ENCODE data around the gene REELD1.

REELD1 gene

GRCh38 chr4:146211440-146211839 lies 2.9 kb upstream of the REELD1 start:
- Histone ChIP-seq H3K27me3 (ENCODE audit: insufficient read depth, low read length) (no peaks in the 10 kb centered on the region), H3K27ac (ENCODE audit: low read depth, low read length, poor library complexity, severe bottlenecking) (no peak overlapping the region), H3K9ac (ENCODE audit: low read length) (no peak overlapping the region), H3K4me1 (ENCODE audit: insufficient read depth, low read length, severe bottlenecking) (no peaks in the 10 kb centered on the region), H3K4me3 (ENCODE audit: low read depth, low read length, poor library complexity, severe bottlenecking) (no peak overlapping the region), H3K4me2 (ENCODE audit: low read length) (no peak overlapping the region), H3K36me3 (ENCODE audit: insufficient read depth, low read length) (no peaks in the 10 kb centered on the region), H3K9me3 (ENCODE audit: low read length) (no peaks in the 10 kb centered on the region), H2AFZ (ENCODE audit: low read length) (no peak overlapping the region), H3F3A (ENCODE audit: insufficient read depth, low read length) (no peaks in the 10 kb centered on the region), H3K79me2 (ENCODE audit: insufficient read depth, low read length) (no peaks in the 10 kb centered on the region), H3K9me2 (ENCODE audit: low read depth, low read length) (no peaks in the 10 kb centered on the region), H4K20me1 (ENCODE audit: insufficient read depth, low read length) (no peaks in the 10 kb centered on the region)
- no peak for TF ChIP-seq EZH2 (IDR thresholded peaks at IDR 0.05; ENCODE audit: borderline replicate concordance, low read length)
- TF ChIP-seq CTCF (IDR thresholded peaks at IDR 0.05; ENCODE audit: low read length) = no peak

GRCh38 chr4:146212781-146213180 lies 1.6 kb upstream of the REELD1 start:
- Histone ChIP-seq H4K20me1 (ENCODE audit: insufficient read depth, low read length) (no peaks in the 10 kb centered on the region), H2AFZ (ENCODE audit: low read length) (no peak overlapping the region), H3K4me3 (ENCODE audit: low read depth, low read length, poor library complexity, severe bottlenecking) (no peak overlapping the region), H3K27me3 (ENCODE audit: insufficient read depth, low read length) (no peaks in the 10 kb centered on the region), H3K4me1 (ENCODE audit: insufficient read depth, low read length, severe bottlenecking) (no peaks in the 10 kb centered on the region), H3K9ac (ENCODE audit: low read length) (no peak overlapping the region), H3K36me3 (ENCODE audit: insufficient read depth, low read length) (no peaks in the 10 kb centered on the region), H3F3A (ENCODE audit: insufficient read depth, low read length) (no peaks in the 10 kb centered on the region), H3K27ac (ENCODE audit: low read depth, low read length, poor library complexity, severe bottlenecking) (no peak overlapping the region), H3K4me2 (ENCODE audit: low read length) (no peak overlapping the region), H3K9me2 (ENCODE audit: low read depth, low read length) (no peaks in the 10 kb centered on the region), H3K9me3 (ENCODE audit: low read length) (no peaks in the 10 kb centered on the region), H3K79me2 (ENCODE audit: insufficient read depth, low read length) (no peaks in the 10 kb centered on the region)
- no peak for TF ChIP-seq EZH2 (IDR thresholded peaks at IDR 0.05; ENCODE audit: borderline replicate concordance, low read length)

- TF ChIP-seq CTCF (IDR thresholded peaks at IDR 0.05; ENCODE audit: low read length) = no peak
- TF ChIP-seq EZH2 (IDR thresholded peaks at IDR 0.05; ENCODE audit: borderline replicate concordance, low read length) = no peak
- no peaks in the 10 kb centered on the region for H3K9me2 ChIP-seq (ENCODE audit: low read depth, low read length)
- no peaks in the 10 kb centered on the region for H3K79me2 ChIP-seq (ENCODE audit: insufficient read depth, low read length)
- H3K27me3 ChIP-seq (ENCODE audit: insufficient read depth, low read length) = no peaks in the 10 kb centered on the region
- no peaks in the 10 kb centered on the region for H3K4me1 ChIP-seq (ENCODE audit: insufficient read depth, low read length, severe bottlenecking)
- H4K20me1 ChIP-seq (ENCODE audit: insufficient read depth, low read length) = no peaks in the 10 kb centered on the region
- H3K9ac ChIP-seq (ENCODE audit: low read length) = no peak overlapping the region
- H2AFZ ChIP-seq (ENCODE audit: low read length) = no peak overlapping the region
- H3K4me3 ChIP-seq (ENCODE audit: low read depth, low read length, poor library complexity, severe bottlenecking) = no peak overlapping the region
- no peaks in the 10 kb centered on the region for H3F3A ChIP-seq (ENCODE audit: insufficient read depth, low read length)
- H3K36me3 ChIP-seq (ENCODE audit: insufficient read depth, low read length) = no peaks in the 10 kb centered on the region
- no peak overlapping the region for H3K4me2 ChIP-seq (ENCODE audit: low read length)
- no peak overlapping the region for H3K27ac ChIP-seq (ENCODE audit: low read depth, low read length, poor library complexity, severe bottlenecking)
- H3K9me3 ChIP-seq (ENCODE audit: low read length) = no peaks in the 10 kb centered on the region
Measured at GRCh38 chr4:146222313-146222712, 8.0 kb downstream of the REELD1 start.

GRCh38 chr4:146224326-146224966 lies 10.1 kb downstream of the REELD1 start:
- Histone ChIP-seq H3K4me1 (ENCODE audit: insufficient read depth, low read length, severe bottlenecking) (no peaks in the 10 kb centered on the region), H2AFZ (ENCODE audit: low read length) (no peak overlapping the region)

More at GRCh38 chr4:146224326-146224966, 10.1 kb downstream of the REELD1 start:
- H3K27me3 ChIP-seq (ENCODE audit: insufficient read depth, low read length) = no peaks in the 10 kb centered on the region
- H3F3A ChIP-seq (ENCODE audit: insufficient read depth, low read length) = no peaks in the 10 kb centered on the region
- H3K27ac ChIP-seq (ENCODE audit: low read depth, low read length, poor library complexity, severe bottlenecking) = no peak overlapping the region
- no peaks in the 10 kb centered on the region for H3K9me3 ChIP-seq (ENCODE audit: low read length)
- no peaks in the 10 kb centered on the region for H3K36me3 ChIP-seq (ENCODE audit: insufficient read depth, low read length)
- H3K9me2 ChIP-seq (ENCODE audit: low read depth, low read length) = no peaks in the 10 kb centered on the region
- no peak overlapping the region for H3K9ac ChIP-seq (ENCODE audit: low read length)
- no peak overlapping the region for H3K4me2 ChIP-seq (ENCODE audit: low read length)
- H4K20me1 ChIP-seq (ENCODE audit: insufficient read depth, low read length) = no peaks in the 10 kb centered on the region
- TF ChIP-seq EZH2 (IDR thresholded peaks at IDR 0.05; ENCODE audit: borderline replicate concordance, low read length) = no peak
- TF ChIP-seq CTCF (IDR thresholded peaks at IDR 0.05; ENCODE audit: low read length) = no peak
- no peaks in the 10 kb centered on the region for H3K79me2 ChIP-seq (ENCODE audit: insufficient read depth, low read length)
- H3K4me3 ChIP-seq (ENCODE audit: low read depth, low read length, poor library complexity, severe bottlenecking) = no peak overlapping the region

Data from OCI-LY1 (cell line).